HG02870 (cell line): ENCODE measurements around the gene PLPPR3.
"Not testable (repeated sequence)": the region's sequence is repeated elsewhere in the genome, so short reads cannot be mapped to it uniquely, and the experiment has no call there.

Experiments used
- ATAC-seq: cut with Tn5 transposase; IDR thresholded peaks from one replicate; pipeline ENCODE4 v1.9.1; 2021; ENCODE audit warnings: mild to moderate bottlenecking, moderate library complexity; ENCODE audit not compliant: unreplicated experiment

The PLPPR3 gene

GRCh38 chr19:854549-854948 is 32.8 kb upstream of the PLPPR3 start:
- no peak for ATAC-seq

GRCh38 chr19:853614-854220 is 32.0 kb upstream of the PLPPR3 start:
- not testable (repeated sequence) for ATAC-seq

- no peak for ATAC-seq
These were observed 31.3 kb upstream of the PLPPR3 start for GRCh38 chr19:853014-853585.

- no peak for ATAC-seq
These were observed 30.6 kb upstream of the PLPPR3 start, which contains the start of gene ELANE for GRCh38 chr19:852136-853013. ELANE (plus strand) TSS chr19:852303; CDS start chr19:852329, 26 bp downstream.

GRCh38 chr19:850979-851335 is 29.2 kb upstream of the PLPPR3 start:
- ATAC-seq, result no peak

- ATAC-seq, result no peak
These were observed 28.6 kb upstream of the PLPPR3 start for GRCh38 chr19:850221-850978.

- not testable (repeated sequence) for ATAC-seq
These were observed 27.4 kb upstream of the PLPPR3 start for GRCh38 chr19:849195-849594.

- no peak for ATAC-seq
These were observed 26.7 kb upstream of the PLPPR3 start for GRCh38 chr19:848386-848921.

- no peak for ATAC-seq
These were observed 24.2 kb upstream of the PLPPR3 start for GRCh38 chr19:845707-846521.

- ATAC-seq, result no peak
These were observed 22.8 kb upstream of the PLPPR3 start for GRCh38 chr19:844546-844971.

GRCh38 chr19:843836-844545 is 22.2 kb upstream of the PLPPR3 start:
- ATAC-seq, result no peak

- ATAC-seq, result no peak
These were observed 21.6 kb upstream of the PLPPR3 start for GRCh38 chr19:843180-843835.

GRCh38 chr19:842802-843179 is 21.0 kb upstream of the PLPPR3 start:
- not testable (repeated sequence) for ATAC-seq

- no peak for ATAC-seq
These were observed 18.9 kb upstream of the PLPPR3 start, which contains the start of gene PRTN3 for GRCh38 chr19:840519-841206. PRTN3 (plus strand) TSS chr19:840999; CDS start chr19:841009, 10 bp downstream.

- ATAC-seq, result no peak
These were observed 13.6 kb upstream of the PLPPR3 start for GRCh38 chr19:835210-835810.

GRCh38 chr19:834216-834615 is 12.5 kb upstream of the PLPPR3 start:
- no peak for ATAC-seq

- ATAC-seq, result no peak
These were observed 9.9 kb upstream of the PLPPR3 start for GRCh38 chr19:831407-832369.
